ENCODE results near the gene OMP. TPM values are rescaled to one million over a fixed set of nuclear protein-coding genes. Genes with fewer than 3 reads are reported as not detected.

The OMP gene
- total RNA-seq, 1 donor from 2014 or later = 1.3 TPM

DNA sequence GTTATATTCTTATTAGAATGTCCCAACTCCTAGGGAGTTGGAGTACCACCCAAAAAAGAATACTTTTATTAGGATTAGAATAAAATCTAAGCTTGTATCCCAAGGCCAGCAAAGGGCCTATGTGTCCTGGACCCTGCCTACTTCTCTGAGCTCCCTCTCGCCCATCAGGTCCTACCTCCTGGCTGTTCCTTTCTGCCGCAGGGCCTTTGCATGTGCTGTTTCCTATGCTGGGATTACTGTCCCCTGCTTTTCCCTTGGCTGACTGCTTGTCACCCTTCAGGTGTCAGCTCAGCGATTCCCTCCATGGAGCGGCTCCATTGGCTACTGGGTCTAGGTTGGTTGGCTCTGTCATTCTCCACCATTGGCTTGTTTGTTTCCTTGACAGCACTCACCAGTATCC is 38.8 kb downstream of the OMP start:
- Mint-ChIP-seq H3K9me3 (ENCODE audit: unreplicated experiment) (no peaks in the 10 kb centered on the region), H3K4me3 (ENCODE audit: unreplicated experiment) (no peak overlapping the region), H3K27ac (ENCODE audit: unreplicated experiment) (no peak overlapping the region), H3K4me1 (ENCODE audit: low read depth, unreplicated experiment) (no peaks in the 10 kb centered on the region), H3K36me3 (ENCODE audit: low read depth, unreplicated experiment) (no peaks in the 10 kb centered on the region), H3K27me3 (ENCODE audit: low read depth, unreplicated experiment) (peaks cover 29% of the 10 kb centered on the region)
- Histone ChIP-seq H3K36me3 (ENCODE audit: insufficient read depth, low read length) (no peaks in the 10 kb centered on the region), H3K4me2 (ENCODE audit: low read length) (no peak overlapping the region), H4K20me1 (ENCODE audit: insufficient read depth, low read length) (no peaks in the 10 kb centered on the region), H3K9me3 (ENCODE audit: insufficient read depth, low read depth, low read length) (no peaks in the 10 kb centered on the region), H3K4me1 (ENCODE audit: insufficient read depth, low read length) (peaks cover 11% of the 10 kb centered on the region), H2AFZ (ENCODE audit: low read depth, low read length) (no peak overlapping the region), H3K27me3 (ENCODE audit: insufficient read depth, low read length) (peaks cover 11% of the 10 kb centered on the region), H3K4me3 (ENCODE audit: insufficient read depth, low read depth, low read length) (no peak overlapping the region), H3K79me2 (ENCODE audit: insufficient read depth, low read length) (no peaks in the 10 kb centered on the region), H3K27ac (ENCODE audit: low read depth, low read length) (peak overlapping the region; percentile 21), H3K9ac (ENCODE audit: low read length) (no peak overlapping the region)
- FAIRE-seq = no peak
- no peak for DNase-seq (ENCODE audit: low read depth)
- TF ChIP-seq EZH2 (IDR thresholded peaks at IDR 0.05; ENCODE audit: insufficient read depth, low read length) = no peak
- TF ChIP-seq, protein P1, sequence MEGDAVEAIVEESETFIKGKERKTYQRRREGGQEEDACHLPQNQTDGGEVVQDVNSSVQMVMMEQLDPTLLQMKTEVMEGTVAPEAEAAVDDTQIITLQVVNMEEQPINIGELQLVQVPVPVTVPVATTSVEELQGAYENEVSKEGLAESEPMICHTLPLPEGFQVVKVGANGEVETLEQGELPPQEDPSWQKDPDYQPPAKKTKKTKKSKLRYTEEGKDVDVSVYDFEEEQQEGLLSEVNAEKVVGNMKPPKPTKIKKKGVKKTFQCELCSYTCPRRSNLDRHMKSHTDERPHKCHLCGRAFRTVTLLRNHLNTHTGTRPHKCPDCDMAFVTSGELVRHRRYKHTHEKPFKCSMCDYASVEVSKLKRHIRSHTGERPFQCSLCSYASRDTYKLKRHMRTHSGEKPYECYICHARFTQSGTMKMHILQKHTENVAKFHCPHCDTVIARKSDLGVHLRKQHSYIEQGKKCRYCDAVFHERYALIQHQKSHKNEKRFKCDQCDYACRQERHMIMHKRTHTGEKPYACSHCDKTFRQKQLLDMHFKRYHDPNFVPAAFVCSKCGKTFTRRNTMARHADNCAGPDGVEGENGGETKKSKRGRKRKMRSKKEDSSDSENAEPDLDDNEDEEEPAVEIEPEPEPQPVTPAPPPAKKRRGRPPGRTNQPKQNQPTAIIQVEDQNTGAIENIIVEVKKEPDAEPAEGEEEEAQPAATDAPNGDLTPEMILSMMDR (IDR thresholded peaks at IDR 0.05; ENCODE audit: insufficient read depth, low read depth, low read length) = no peak

DNA sequence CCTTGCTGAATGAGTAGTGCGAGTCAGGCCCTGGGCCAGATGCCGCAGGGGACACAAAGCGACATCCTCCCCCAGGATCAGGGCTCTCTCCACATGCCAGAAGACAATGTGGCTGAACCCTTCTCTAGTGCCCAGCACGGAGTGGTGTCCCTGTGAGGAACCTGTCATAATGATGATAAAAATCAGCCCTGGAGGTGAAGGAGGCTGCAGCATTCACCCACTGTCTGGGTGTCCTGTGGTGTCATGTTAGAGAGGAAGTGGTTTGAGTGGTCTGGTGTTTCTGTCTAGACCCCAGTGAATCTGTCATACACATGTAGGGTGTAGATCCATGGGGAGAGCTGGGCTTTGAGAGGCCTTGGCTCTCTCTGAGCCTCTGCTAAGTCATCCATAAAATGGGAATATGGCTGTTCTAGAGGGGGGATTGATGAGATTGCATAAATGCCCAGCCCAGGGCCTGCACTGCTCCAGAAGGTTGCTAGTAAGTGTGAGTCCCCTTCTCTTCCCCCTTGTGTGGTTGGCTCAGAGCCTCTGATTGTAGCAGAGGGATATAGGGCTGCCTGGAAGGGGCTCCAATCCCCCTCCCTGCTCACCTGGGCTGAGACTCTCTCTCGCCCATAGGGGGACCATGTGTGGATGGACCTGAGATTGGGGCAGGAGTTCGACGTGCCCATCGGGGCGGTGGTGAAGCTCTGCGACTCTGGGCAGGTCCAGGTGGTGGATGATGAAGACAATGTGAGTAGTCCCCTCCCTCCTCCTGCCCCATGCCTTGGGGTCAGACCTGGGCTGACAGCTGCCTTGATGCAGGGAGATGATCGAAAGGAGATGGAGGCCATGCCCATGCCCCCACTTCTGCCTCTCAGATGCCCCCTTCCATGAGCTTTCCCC is 39.7 kb downstream of the OMP start:
- no peak overlapping the region for H3K27ac Mint-ChIP-seq (ENCODE audit: unreplicated experiment)
- H3K27me3 Mint-ChIP-seq (ENCODE audit: low read depth, unreplicated experiment) = peaks cover 35% of the 10 kb centered on the region
- no peak for FAIRE-seq
- Histone ChIP-seq H3K4me1 (ENCODE audit: insufficient read depth, low read length) (peaks cover 11% of the 10 kb centered on the region), H3K4me2 (ENCODE audit: low read length) (no peak overlapping the region), H2AFZ (ENCODE audit: low read depth, low read length) (no peak overlapping the region), H3K9ac (ENCODE audit: low read length) (no peak overlapping the region), H3K27me3 (ENCODE audit: insufficient read depth, low read length) (peaks cover 12% of the 10 kb centered on the region), H3K79me2 (ENCODE audit: insufficient read depth, low read length) (no peaks in the 10 kb centered on the region), H3K27ac (ENCODE audit: low read depth, low read length) (no peak overlapping the region), H3K36me3 (ENCODE audit: insufficient read depth, low read length) (no peaks in the 10 kb centered on the region), H4K20me1 (ENCODE audit: insufficient read depth, low read length) (no peaks in the 10 kb centered on the region), H3K4me3 (ENCODE audit: insufficient read depth, low read depth, low read length) (no peak overlapping the region), H3K9me3 (ENCODE audit: insufficient read depth, low read depth, low read length) (no peaks in the 10 kb centered on the region)
- H3K4me3 Mint-ChIP-seq (ENCODE audit: unreplicated experiment) = no peak overlapping the region
- H3K9me3 Mint-ChIP-seq (ENCODE audit: unreplicated experiment) = no peaks in the 10 kb centered on the region
- TF ChIP-seq, protein P1 (IDR thresholded peaks at IDR 0.05; ENCODE audit: insufficient read depth, low read depth, low read length) = no peak
- no peak for TF ChIP-seq EZH2 (IDR thresholded peaks at IDR 0.05; ENCODE audit: insufficient read depth, low read length)
- H3K4me1 Mint-ChIP-seq (ENCODE audit: low read depth, unreplicated experiment) = no peaks in the 10 kb centered on the region
- no peak for DNase-seq (ENCODE audit: low read depth)
- H3K36me3 Mint-ChIP-seq (ENCODE audit: low read depth, unreplicated experiment) = no peaks in the 10 kb centered on the region

All from astrocyte (in vitro differentiated cells and primary cell).